WTC11 (cell line): Measurements from ENCODE around the gene CCDC107. TPM values are rescaled to one million over a fixed set of nuclear protein-coding genes. Genes with fewer than 3 reads are reported as not detected.

Source experiments
- ATAC-seq: fragments of 200-7000 bp; cut with Tn5 transposase; 2 replicates; pipeline ENCODE4 v1.10.0; 2021; ENCODE audit warnings: mild to moderate bottlenecking, moderate library complexity
- CTCF ChIA-PET: fragments of 300-600 bp; sonication (Branson Sonifier 250); formaldehyde crosslinking; loops from one replicate; lab custom pipeline; 2021; ENCODE audit warnings: antibody characterized with exemption; lab: Charles Lee
- POLR2A ChIA-PET: fragments of 350-600 bp; sonication (Branson Sonifier 250); formaldehyde crosslinking; loops from one replicate; lab custom pipeline; 2021; ENCODE audit warnings: antibody characterized with exemption; lab: Charles Lee
- DNase-seq: peaks from one replicate; pipeline ENCODE4 v3.0.0; 2021; ENCODE audit warnings: low spot score
- H3K27ac Mint-ChIP-seq: 2 replicates; pipeline ENCODE4 v1.8.0; 2021; ENCODE audit warnings: mixed read lengths
- H3K27me3 Mint-ChIP-seq: 2 replicates; pipeline ENCODE4 v1.8.0; 2021; ENCODE audit warnings: low read depth, mild to moderate bottlenecking, moderate library complexity, mixed read lengths
- H3K36me3 Mint-ChIP-seq: 2 replicates; pipeline ENCODE4 v1.8.0; 2021; ENCODE audit warnings: mixed read lengths
- H3K4me1 Mint-ChIP-seq: 2 replicates; pipeline ENCODE4 v1.8.0; 2022; ENCODE audit warnings: mixed read lengths
- H3K4me3 Mint-ChIP-seq: 2 replicates; pipeline ENCODE4 v1.8.0; 2021; ENCODE audit warnings: mild to moderate bottlenecking, moderate library complexity, mixed read lengths
- H3K9me3 Mint-ChIP-seq: 2 replicates; pipeline ENCODE4 v1.8.0; 2021; ENCODE audit warnings: mixed read lengths
- FOXK1 ChIP-seq: sonication (generic); formaldehyde crosslinking; IDR thresholded peaks from 2 replicates; pipeline ENCODE4 v1.8.0; 2022; ENCODE audit warnings: mild to moderate bottlenecking, moderate library complexity, missing genetic modification reagents
- OVOL2 ChIP-seq: fragments of 250-450 bp; sonication (Bioruptor Pico); IDR thresholded peaks from 2 replicates; pipeline ENCODE4 v1.9.0; 2021; ENCODE audit warnings: mild to moderate bottlenecking, borderline replicate concordance
- TEAD4 ChIP-seq: sonication (generic); formaldehyde crosslinking; IDR thresholded peaks from 2 replicates; pipeline ENCODE4 v1.8.0; 2022; ENCODE audit warnings: mild to moderate bottlenecking, missing genetic modification reagents
- ZBTB21 ChIP-seq: sonication (generic); formaldehyde crosslinking; IDR thresholded peaks from 2 replicates; pipeline ENCODE4 v1.8.1; 2023; ENCODE audit warnings: mild to moderate bottlenecking, missing genetic modification reagents, borderline replicate concordance
- ZNF219 ChIP-seq: sonication (generic); formaldehyde crosslinking; IDR thresholded peaks from 2 replicates; pipeline ENCODE4 v1.8.0; 2023; ENCODE audit warnings: missing genetic modification reagents, mild to moderate bottlenecking, borderline replicate concordance
- ZNF263 ChIP-seq: sonication (generic); formaldehyde crosslinking; IDR thresholded peaks from 2 replicates; pipeline ENCODE4 v1.8.1; 2022; ENCODE audit warnings: low read depth, mild to moderate bottlenecking, moderate library complexity, missing genetic modification reagents
- total RNA-seq: library from RNA; stranded (reverse); gene quantifications from 3 replicates; pipeline ENCODE4 v1.2.3, GENCODE V29; 2021
- TF ChIP-seq, protein P1 (sequence below): fragments of 250-450 bp; sonication (Bioruptor Pico); IDR thresholded peaks from 2 replicates; pipeline ENCODE4 v1.9.0; 2021; ENCODE audit warnings: mild to moderate bottlenecking, borderline replicate concordance
- TF ChIP-seq, protein P2 (sequence below): sonication (generic); formaldehyde crosslinking; IDR thresholded peaks from 2 replicates; pipeline ENCODE4 v1.8.1; 2022; ENCODE audit warnings: mild to moderate bottlenecking, moderate library complexity, missing genetic modification reagents
- TF ChIP-seq, protein P3 (sequence below): sonication (generic); formaldehyde crosslinking; IDR thresholded peaks from 2 replicates; pipeline ENCODE4 v1.8.1; 2023; ENCODE audit warnings: mild to moderate bottlenecking, missing genetic modification reagents
- TF ChIP-seq, protein P4 (sequence below): sonication (generic); formaldehyde crosslinking; IDR thresholded peaks from 2 replicates; pipeline ENCODE4 v1.8.1; 2022; ENCODE audit warnings: missing genetic modification reagents, borderline replicate concordance
- TF ChIP-seq, protein P5 (sequence below): sonication (generic); formaldehyde crosslinking; IDR thresholded peaks from 2 replicates; pipeline ENCODE4 v1.8.0; 2022; ENCODE audit warnings: mild to moderate bottlenecking, missing genetic modification reagents
- TF ChIP-seq, protein P6 (sequence below): fragments of 250-450 bp; sonication (Bioruptor Pico); IDR thresholded peaks from 2 replicates; pipeline ENCODE4 v1.8.0; 2021; ENCODE audit warnings: mild to moderate bottlenecking

CCDC107 gene
- total RNA-seq, 1 experiment from 2014 or later, result 10.8 TPM

DNA sequence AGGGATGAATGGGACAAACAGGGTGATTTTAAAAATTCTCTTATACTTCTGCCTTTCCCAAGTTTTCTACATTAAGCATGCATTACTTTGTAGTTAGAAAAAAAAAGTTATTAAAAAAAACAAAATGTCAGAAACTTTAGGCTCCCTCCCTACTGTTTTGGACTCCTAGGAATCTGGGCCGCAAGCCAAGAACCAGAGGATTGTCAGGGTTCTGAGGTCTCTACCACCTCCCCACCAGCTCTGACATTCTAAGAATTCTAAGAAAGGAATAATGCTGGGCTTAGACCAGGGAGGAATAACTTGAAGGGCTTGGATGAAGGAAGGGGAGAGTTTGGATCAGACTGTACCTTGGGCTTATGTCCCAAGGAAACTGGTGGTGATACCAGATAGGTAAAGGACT, 8.0 kb downstream of the CCDC107 start:
- POLR2A ChIA-PET, result interaction anchor here (2.7 kb wide), 1 partner anchor 14 kb away, joined by 9 read pairs; no protein-coding TSS in a partner anchor
- peaks cover 24% of the 10 kb centered on the region for H3K4me1 Mint-ChIP-seq
- no peak overlapping the region for H3K27ac Mint-ChIP-seq
- no peak for ATAC-seq
- H3K9me3 Mint-ChIP-seq, result peaks cover 7% of the 10 kb centered on the region
- no peak for DNase-seq
- H3K27me3 Mint-ChIP-seq, result no peaks in the 10 kb centered on the region; the same call in 1 of the 2 replicates
- TF ChIP-seq ZNF263 (CRISPR knock-in tag) (no peak), TEAD4 (CRISPR knock-in tag) (no peak), OVOL2 (CRISPR knock-in tag) (no peak), FOXK1 (no peak)
- TF ChIP-seq, protein P1, sequence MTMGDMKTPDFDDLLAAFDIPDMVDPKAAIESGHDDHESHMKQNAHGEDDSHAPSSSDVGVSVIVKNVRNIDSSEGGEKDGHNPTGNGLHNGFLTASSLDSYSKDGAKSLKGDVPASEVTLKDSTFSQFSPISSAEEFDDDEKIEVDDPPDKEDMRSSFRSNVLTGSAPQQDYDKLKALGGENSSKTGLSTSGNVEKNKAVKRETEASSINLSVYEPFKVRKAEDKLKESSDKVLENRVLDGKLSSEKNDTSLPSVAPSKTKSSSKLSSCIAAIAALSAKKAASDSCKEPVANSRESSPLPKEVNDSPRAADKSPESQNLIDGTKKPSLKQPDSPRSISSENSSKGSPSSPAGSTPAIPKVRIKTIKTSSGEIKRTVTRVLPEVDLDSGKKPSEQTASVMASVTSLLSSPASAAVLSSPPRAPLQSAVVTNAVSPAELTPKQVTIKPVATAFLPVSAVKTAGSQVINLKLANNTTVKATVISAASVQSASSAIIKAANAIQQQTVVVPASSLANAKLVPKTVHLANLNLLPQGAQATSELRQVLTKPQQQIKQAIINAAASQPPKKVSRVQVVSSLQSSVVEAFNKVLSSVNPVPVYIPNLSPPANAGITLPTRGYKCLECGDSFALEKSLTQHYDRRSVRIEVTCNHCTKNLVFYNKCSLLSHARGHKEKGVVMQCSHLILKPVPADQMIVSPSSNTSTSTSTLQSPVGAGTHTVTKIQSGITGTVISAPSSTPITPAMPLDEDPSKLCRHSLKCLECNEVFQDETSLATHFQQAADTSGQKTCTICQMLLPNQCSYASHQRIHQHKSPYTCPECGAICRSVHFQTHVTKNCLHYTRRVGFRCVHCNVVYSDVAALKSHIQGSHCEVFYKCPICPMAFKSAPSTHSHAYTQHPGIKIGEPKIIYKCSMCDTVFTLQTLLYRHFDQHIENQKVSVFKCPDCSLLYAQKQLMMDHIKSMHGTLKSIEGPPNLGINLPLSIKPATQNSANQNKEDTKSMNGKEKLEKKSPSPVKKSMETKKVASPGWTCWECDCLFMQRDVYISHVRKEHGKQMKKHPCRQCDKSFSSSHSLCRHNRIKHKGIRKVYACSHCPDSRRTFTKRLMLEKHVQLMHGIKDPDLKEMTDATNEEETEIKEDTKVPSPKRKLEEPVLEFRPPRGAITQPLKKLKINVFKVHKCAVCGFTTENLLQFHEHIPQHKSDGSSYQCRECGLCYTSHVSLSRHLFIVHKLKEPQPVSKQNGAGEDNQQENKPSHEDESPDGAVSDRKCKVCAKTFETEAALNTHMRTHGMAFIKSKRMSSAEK (CRISPR knock-in tag), result no peak
- TF ChIP-seq, protein P2, sequence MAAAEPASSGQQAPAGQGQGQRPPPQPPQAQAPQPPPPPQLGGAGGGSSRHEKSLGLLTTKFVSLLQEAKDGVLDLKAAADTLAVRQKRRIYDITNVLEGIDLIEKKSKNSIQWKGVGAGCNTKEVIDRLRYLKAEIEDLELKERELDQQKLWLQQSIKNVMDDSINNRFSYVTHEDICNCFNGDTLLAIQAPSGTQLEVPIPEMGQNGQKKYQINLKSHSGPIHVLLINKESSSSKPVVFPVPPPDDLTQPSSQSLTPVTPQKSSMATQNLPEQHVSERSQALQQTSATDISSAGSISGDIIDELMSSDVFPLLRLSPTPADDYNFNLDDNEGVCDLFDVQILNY (CRISPR knock-in tag), result no peak
- TF ChIP-seq, protein P3, sequence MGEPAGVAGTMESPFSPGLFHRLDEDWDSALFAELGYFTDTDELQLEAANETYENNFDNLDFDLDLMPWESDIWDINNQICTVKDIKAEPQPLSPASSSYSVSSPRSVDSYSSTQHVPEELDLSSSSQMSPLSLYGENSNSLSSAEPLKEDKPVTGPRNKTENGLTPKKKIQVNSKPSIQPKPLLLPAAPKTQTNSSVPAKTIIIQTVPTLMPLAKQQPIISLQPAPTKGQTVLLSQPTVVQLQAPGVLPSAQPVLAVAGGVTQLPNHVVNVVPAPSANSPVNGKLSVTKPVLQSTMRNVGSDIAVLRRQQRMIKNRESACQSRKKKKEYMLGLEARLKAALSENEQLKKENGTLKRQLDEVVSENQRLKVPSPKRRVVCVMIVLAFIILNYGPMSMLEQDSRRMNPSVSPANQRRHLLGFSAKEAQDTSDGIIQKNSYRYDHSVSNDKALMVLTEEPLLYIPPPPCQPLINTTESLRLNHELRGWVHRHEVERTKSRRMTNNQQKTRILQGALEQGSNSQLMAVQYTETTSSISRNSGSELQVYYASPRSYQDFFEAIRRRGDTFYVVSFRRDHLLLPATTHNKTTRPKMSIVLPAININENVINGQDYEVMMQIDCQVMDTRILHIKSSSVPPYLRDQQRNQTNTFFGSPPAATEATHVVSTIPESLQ (CRISPR knock-in tag), result no peak
- TF ChIP-seq, protein P4, sequence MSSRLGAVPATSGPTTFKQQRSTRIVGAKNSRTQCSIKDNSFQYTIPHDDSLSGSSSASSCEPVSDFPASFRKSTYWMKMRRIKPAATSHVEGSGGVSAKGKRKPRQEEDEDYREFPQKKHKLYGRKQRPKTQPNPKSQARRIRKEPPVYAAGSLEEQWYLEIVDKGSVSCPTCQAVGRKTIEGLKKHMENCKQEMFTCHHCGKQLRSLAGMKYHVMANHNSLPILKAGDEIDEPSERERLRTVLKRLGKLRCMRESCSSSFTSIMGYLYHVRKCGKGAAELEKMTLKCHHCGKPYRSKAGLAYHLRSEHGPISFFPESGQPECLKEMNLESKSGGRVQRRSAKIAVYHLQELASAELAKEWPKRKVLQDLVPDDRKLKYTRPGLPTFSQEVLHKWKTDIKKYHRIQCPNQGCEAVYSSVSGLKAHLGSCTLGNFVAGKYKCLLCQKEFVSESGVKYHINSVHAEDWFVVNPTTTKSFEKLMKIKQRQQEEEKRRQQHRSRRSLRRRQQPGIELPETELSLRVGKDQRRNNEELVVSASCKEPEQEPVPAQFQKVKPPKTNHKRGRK, result no peak
- TF ChIP-seq, protein P5, sequence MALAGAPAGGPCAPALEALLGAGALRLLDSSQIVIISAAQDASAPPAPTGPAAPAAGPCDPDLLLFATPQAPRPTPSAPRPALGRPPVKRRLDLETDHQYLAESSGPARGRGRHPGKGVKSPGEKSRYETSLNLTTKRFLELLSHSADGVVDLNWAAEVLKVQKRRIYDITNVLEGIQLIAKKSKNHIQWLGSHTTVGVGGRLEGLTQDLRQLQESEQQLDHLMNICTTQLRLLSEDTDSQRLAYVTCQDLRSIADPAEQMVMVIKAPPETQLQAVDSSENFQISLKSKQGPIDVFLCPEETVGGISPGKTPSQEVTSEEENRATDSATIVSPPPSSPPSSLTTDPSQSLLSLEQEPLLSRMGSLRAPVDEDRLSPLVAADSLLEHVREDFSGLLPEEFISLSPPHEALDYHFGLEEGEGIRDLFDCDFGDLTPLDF (CRISPR knock-in tag), result no peak
- TF ChIP-seq, protein P6, sequence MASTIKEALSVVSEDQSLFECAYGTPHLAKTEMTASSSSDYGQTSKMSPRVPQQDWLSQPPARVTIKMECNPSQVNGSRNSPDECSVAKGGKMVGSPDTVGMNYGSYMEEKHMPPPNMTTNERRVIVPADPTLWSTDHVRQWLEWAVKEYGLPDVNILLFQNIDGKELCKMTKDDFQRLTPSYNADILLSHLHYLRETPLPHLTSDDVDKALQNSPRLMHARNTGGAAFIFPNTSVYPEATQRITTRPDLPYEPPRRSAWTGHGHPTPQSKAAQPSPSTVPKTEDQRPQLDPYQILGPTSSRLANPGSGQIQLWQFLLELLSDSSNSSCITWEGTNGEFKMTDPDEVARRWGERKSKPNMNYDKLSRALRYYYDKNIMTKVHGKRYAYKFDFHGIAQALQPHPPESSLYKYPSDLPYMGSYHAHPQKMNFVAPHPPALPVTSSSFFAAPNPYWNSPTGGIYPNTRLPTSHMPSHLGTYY (CRISPR knock-in tag), result no peak
- TF ChIP-seq, all 79 proteins: peak for 0
- no peak overlapping the region for H3K4me3 Mint-ChIP-seq
- CTCF ChIA-PET, result interaction anchor here (1.7 to 10.2 kb wide), 9 partner anchors 10 to 216 kb away, joined by 4 to 127 read pairs (median 14); partner anchors contain the start of genes TESK1 and TPM2
- H3K36me3 Mint-ChIP-seq, result peaks cover 21% of the 10 kb centered on the region

DNA sequence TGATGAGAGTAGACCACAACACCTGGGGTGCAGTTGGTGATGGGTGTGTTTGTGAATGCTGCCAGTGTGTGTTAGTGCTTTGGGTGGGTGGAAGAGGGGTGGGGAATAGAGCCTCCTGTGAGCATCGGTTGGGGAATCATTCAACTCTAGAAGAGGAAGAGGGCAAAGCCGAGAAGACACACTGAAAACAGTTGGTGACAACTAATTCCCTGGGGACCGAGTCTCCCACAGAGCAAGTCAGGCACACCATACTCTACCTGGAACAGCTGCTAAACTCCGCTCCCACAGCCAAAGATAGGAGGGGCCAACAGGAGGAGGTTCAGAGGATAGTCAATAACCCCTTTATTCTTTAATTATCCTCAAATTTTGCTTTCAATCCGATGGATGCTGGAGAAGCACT, 8.5 kb downstream of the CCDC107 start:
- no peak for ATAC-seq
- Mint-ChIP-seq H3K4me3 (no peak overlapping the region), H3K27me3 (no peaks in the 10 kb centered on the region; the same call in 1 of the 2 replicates), H3K27ac (no peak overlapping the region), H3K4me1 (peaks cover 24% of the 10 kb centered on the region), H3K9me3 (peaks cover 7% of the 10 kb centered on the region), H3K36me3 (peaks cover 18% of the 10 kb centered on the region)
- ChIA-PET CTCF (interaction anchor here (2.9 to 3.8 kb wide), 2 partner anchors 10 to 55 kb away, joined by 18 to 41 read pairs; no protein-coding TSS in a partner anchor), POLR2A (no interaction called here)
- DNase-seq, result no peak
- TF ChIP-seq, protein P5 (CRISPR knock-in tag), result no peak
- TF ChIP-seq ZBTB21 (CRISPR knock-in tag) (no peak), ZNF219 (CRISPR knock-in tag) (no peak)
